ENCODE data around the gene SLC16A11. TPM values are rescaled to one million over a fixed set of nuclear protein-coding genes. Genes with fewer than 3 reads are reported as not detected.

Gene SLC16A11
- total and polyA plus RNA-seq, 9 of the 15 experiments (the other 6 are each of a cell fraction or from before 2014, with no cell fraction given) = not detected

DNA sequence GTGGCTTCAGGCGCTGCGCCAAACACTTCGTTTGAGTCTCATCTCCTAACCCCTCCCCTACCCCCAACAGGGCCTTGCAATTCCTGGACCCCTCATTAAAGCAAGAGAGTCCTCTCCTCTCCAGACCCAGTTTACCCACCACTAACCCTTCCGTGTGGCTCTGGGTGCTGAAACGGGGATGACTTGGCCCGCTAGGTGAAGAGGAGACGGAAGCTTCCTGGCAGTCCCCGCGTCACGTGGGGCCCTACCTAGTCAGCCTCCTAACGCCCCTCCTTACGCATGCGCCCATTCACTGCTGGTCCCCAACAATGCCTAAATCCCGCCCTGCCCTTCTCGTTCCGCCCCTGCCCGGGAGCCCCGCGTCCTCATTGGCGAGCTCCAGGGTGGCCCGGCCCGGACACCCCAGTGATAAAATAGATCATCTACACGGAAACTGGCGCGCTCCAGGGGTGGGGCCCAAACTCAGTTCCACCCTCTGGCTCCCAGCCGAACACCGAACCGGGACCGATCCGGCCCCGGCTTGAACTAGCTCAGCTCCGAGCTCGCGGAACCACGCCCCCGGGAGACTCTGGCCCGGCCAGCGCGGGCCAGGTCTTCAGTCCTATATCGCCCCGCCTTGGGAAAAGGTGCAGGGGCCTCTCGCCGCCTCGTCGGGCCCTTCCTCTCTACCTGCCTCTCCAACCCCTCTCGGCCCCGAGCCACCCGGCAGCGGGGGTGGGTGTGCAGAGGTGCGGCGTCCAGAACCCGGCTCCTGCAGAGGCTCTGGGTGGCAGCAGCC lies 8.1 kb downstream of the SLC16A11 start, which contains the start of gene SLC16A13 (continued):
- TF ChIP-seq TBP (optimal IDR thresholded peaks at IDR 0.05; ENCODE audit: low read depth, low read length) = peak; percentile 70
- TF ChIP-seq, protein P1, sequence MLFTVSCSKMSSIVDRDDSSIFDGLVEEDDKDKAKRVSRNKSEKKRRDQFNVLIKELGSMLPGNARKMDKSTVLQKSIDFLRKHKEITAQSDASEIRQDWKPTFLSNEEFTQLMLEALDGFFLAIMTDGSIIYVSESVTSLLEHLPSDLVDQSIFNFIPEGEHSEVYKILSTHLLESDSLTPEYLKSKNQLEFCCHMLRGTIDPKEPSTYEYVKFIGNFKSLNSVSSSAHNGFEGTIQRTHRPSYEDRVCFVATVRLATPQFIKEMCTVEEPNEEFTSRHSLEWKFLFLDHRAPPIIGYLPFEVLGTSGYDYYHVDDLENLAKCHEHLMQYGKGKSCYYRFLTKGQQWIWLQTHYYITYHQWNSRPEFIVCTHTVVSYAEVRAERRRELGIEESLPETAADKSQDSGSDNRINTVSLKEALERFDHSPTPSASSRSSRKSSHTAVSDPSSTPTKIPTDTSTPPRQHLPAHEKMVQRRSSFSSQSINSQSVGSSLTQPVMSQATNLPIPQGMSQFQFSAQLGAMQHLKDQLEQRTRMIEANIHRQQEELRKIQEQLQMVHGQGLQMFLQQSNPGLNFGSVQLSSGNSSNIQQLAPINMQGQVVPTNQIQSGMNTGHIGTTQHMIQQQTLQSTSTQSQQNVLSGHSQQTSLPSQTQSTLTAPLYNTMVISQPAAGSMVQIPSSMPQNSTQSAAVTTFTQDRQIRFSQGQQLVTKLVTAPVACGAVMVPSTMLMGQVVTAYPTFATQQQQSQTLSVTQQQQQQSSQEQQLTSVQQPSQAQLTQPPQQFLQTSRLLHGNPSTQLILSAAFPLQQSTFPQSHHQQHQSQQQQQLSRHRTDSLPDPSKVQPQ (CRISPR knock-in tag; IDR thresholded peaks at IDR 0.05; ENCODE audit: borderline replicate concordance) = no peak
- TF ChIP-seq, protein P2, sequence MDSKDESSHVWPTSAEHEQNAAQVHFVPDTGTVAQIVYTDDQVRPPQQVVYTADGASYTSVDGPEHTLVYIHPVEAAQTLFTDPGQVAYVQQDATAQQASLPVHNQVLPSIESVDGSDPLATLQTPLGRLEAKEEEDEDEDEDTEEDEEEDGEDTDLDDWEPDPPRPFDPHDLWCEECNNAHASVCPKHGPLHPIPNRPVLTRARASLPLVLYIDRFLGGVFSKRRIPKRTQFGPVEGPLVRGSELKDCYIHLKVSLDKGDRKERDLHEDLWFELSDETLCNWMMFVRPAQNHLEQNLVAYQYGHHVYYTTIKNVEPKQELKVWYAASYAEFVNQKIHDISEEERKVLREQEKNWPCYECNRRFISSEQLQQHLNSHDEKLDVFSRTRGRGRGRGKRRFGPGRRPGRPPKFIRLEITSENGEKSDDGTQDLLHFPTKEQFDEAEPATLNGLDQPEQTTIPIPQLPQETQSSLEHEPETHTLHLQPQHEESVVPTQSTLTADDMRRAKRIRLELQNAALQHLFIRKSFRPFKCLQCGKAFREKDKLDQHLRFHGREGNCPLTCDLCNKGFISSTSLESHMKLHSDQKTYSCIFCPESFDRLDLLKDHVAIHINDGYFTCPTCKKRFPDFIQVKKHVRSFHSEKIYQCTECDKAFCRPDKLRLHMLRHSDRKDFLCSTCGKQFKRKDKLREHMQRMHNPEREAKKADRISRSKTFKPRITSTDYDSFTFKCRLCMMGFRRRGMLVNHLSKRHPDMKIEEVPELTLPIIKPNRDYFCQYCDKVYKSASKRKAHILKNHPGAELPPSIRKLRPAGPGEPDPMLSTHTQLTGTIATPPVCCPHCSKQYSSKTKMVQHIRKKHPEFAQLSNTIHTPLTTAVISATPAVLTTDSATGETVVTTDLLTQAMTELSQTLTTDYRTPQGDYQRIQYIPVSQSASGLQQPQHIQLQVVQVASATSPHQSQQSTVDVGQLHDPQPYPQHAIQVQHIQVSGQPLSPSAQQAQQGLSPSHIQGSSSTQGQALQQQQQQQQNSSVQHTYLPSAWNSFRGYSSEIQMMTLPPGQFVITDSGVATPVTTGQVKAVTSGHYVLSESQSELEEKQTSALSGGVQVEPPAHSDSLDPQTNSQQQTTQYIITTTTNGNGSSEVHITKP (IDR thresholded peaks at IDR 0.05; ENCODE audit: partially characterized antibody) = peak; percentile 25
- TF ChIP-seq, protein P3, sequence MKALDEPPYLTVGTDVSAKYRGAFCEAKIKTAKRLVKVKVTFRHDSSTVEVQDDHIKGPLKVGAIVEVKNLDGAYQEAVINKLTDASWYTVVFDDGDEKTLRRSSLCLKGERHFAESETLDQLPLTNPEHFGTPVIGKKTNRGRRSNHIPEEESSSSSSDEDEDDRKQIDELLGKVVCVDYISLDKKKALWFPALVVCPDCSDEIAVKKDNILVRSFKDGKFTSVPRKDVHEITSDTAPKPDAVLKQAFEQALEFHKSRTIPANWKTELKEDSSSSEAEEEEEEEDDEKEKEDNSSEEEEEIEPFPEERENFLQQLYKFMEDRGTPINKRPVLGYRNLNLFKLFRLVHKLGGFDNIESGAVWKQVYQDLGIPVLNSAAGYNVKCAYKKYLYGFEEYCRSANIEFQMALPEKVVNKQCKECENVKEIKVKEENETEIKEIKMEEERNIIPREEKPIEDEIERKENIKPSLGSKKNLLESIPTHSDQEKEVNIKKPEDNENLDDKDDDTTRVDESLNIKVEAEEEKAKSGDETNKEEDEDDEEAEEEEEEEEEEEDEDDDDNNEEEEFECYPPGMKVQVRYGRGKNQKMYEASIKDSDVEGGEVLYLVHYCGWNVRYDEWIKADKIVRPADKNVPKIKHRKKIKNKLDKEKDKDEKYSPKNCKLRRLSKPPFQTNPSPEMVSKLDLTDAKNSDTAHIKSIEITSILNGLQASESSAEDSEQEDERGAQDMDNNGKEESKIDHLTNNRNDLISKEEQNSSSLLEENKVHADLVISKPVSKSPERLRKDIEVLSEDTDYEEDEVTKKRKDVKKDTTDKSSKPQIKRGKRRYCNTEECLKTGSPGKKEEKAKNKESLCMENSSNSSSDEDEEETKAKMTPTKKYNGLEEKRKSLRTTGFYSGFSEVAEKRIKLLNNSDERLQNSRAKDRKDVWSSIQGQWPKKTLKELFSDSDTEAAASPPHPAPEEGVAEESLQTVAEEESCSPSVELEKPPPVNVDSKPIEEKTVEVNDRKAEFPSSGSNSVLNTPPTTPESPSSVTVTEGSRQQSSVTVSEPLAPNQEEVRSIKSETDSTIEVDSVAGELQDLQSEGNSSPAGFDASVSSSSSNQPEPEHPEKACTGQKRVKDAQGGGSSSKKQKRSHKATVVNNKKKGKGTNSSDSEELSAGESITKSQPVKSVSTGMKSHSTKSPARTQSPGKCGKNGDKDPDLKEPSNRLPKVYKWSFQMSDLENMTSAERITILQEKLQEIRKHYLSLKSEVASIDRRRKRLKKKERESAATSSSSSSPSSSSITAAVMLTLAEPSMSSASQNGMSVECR (CRISPR knock-in tag; IDR thresholded peaks at IDR 0.05) = 0 out of 2 replicates have a peak, but pooled peaks have one; percentile 34
- no peak for TF ChIP-seq U2AF2 (optimal IDR thresholded peaks at IDR 0.05; ENCODE audit: low read depth, low read length)
- no peak for TF ChIP-seq PHF21A (IDR thresholded peaks at IDR 0.05; ENCODE audit: borderline replicate concordance, low read depth)
- TF ChIP-seq ETV6 (IDR thresholded peaks at IDR 0.05; ENCODE audit: borderline replicate concordance in 1 of 2, low read depth in 2 of 2, low read length in 1 of 2) = no peak; a peak in 1 of 4 replicates
- TF ChIP-seq ETV6 (CRISPR knock-in tag; IDR thresholded peaks at IDR 0.05; ENCODE audit: borderline replicate concordance) = no peak
- no peak for TF ChIP-seq MTA3 (IDR thresholded peaks at IDR 0.05; ENCODE audit: borderline replicate concordance)
- TF ChIP-seq RBFOX2 (IDR thresholded peaks at IDR 0.05; ENCODE audit: low read depth, low read length) = peak; percentile 78
- no peak for TF ChIP-seq HNRNPUL1 (IDR thresholded peaks at IDR 0.05; ENCODE audit: low read length)
- TF ChIP-seq XRCC4 (IDR thresholded peaks at IDR 0.05; ENCODE audit: extremely low read depth, insufficient read depth, insufficient read length) = no peak
- TF ChIP-seq, protein P4, sequence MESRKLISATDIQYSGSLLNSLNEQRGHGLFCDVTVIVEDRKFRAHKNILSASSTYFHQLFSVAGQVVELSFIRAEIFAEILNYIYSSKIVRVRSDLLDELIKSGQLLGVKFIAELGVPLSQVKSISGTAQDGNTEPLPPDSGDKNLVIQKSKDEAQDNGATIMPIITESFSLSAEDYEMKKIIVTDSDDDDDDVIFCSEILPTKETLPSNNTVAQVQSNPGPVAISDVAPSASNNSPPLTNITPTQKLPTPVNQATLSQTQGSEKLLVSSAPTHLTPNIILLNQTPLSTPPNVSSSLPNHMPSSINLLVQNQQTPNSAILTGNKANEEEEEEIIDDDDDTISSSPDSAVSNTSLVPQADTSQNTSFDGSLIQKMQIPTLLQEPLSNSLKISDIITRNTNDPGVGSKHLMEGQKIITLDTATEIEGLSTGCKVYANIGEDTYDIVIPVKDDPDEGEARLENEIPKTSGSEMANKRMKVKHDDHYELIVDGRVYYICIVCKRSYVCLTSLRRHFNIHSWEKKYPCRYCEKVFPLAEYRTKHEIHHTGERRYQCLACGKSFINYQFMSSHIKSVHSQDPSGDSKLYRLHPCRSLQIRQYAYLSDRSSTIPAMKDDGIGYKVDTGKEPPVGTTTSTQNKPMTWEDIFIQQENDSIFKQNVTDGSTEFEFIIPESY (CRISPR knock-in tag; IDR thresholded peaks at IDR 0.05) = no peak
